HUES64 (cell line): ENCODE measurements around the gene SYNE2.

Experiments
- H3K27ac ChIP-seq: 2 replicates; pipeline ENCODE4 v1.7.0; 2013; ENCODE audit warnings: low read depth, low read length, inconsistent platforms
- H3K27me3 ChIP-seq: 2 replicates; pipeline ENCODE4 v1.6.1; 2013; ENCODE audit warnings: mild to moderate bottlenecking, low read length; ENCODE audit not compliant: insufficient read depth
- H3K36me3 ChIP-seq: 2 replicates; pipeline ENCODE4 v1.6.1; 2013; ENCODE audit warnings: mild to moderate bottlenecking, low read length; ENCODE audit not compliant: insufficient read depth
- H3K4me1 ChIP-seq: 2 replicates; pipeline ENCODE4 v1.6.1; 2013; ENCODE audit warnings: mild to moderate bottlenecking, low read length, moderate library complexity; ENCODE audit not compliant: insufficient read depth
- H3K4me3 ChIP-seq: 2 replicates; pipeline ENCODE4 v1.5.1; 2013; ENCODE audit warnings: mild to moderate bottlenecking, low read length, moderate library complexity
- H3K9ac ChIP-seq: 2 replicates; pipeline ENCODE4 v1.6.1; 2013; ENCODE audit warnings: mild to moderate bottlenecking, low read depth, low read length
- H3K9me3 ChIP-seq: 2 replicates; pipeline ENCODE4 v1.6.1; 2013; ENCODE audit warnings: low read depth, low read length; ENCODE audit not compliant: insufficient read depth
- WGBS: fragments of 150-250, 120-280 bp; methylation state at CpG from one replicate; pipeline ENCODE4 v1.1.7; 2013; ENCODE audit warnings: missing lambda C conversion rate; 5-methylcytosine and 5-hydroxymethylcytosine counted together

The SYNE2 gene

DNA sequence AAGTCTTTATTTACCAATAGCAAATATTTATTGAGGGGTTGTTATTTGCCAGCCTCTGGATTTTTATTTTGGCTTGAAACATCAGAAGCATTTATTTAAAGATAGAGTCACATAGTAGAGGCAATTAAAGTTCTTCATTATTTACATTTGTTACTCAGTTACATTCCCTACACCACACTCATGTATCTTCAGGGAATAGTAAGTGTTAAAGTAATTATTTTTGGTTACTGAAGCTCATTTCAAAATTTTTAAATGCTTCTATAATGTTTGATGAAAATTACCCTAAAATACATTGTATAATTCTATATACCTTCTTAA is 235.8 kb downstream of the SYNE2 start:
- Histone ChIP-seq H3K27me3 (no peaks in the 10 kb centered on the region), H3K27ac (no peak overlapping the region), H3K4me1 (peaks cover 12% of the 10 kb centered on the region), H3K9me3 (no peaks in the 10 kb centered on the region), H3K4me3 (no peak overlapping the region), H3K9ac (no peak overlapping the region), H3K36me3 (peaks cover 30% of the 10 kb centered on the region)

DNA sequence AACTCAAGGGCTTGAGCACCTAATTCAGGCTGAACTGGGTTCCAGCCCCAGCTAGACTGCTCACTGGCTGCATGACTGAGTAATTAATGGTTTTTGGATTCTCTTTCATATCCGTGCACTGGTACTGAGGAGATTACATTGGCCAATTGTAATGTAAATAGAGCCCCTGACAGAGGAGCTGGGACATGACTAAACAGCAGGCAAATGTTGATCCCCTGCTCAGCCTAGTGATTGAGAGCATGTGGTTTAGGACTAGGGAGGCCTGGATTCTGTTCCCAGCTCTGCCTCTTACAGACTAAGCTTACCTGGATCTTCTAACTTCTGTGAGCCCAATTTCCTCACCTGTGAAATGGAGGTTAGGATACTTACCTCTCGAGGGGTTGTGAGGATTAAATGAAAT is 237.1 kb downstream of the SYNE2 start:
- Histone ChIP-seq H3K9me3 (no peaks in the 10 kb centered on the region), H3K9ac (no peak overlapping the region), H3K27ac (no peak overlapping the region), H3K27me3 (no peaks in the 10 kb centered on the region), H3K36me3 (peaks cover 22% of the 10 kb centered on the region), H3K4me1 (peaks cover 12% of the 10 kb centered on the region), H3K4me3 (no peak overlapping the region)
- 33% methylated on average over 2 of the region's 2 CpGs for WGBS

DNA sequence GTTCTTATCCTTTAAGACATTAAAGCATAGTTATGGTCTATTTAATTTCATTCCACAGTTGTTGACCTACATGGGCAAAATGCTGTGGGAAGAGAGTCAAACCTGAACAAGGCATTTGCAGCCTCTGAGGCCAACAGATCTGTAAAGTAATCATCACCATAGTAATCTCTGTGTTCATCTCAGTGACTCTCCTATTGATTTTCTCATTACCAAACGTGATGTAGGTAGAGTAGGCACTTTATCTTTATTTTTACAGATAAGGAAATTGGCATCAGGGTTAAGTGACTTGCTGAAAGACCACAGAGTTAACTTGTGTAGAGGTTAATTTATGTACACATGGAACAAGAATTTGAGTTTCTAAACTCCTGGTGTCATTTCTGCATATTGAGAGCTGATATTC is 238.4 kb downstream of the SYNE2 start:
- H3K9ac ChIP-seq: no peak overlapping the region
- peaks cover 22% of the 10 kb centered on the region for H3K4me1 ChIP-seq
- H3K36me3 ChIP-seq: peaks cover 31% of the 10 kb centered on the region
- no peaks in the 10 kb centered on the region for H3K9me3 ChIP-seq
- no peak overlapping the region for H3K27ac ChIP-seq
- no peak overlapping the region for H3K4me3 ChIP-seq
- 100% methylated on average over 1 of the region's 1 CpG for WGBS
- no peaks in the 10 kb centered on the region for H3K27me3 ChIP-seq

DNA sequence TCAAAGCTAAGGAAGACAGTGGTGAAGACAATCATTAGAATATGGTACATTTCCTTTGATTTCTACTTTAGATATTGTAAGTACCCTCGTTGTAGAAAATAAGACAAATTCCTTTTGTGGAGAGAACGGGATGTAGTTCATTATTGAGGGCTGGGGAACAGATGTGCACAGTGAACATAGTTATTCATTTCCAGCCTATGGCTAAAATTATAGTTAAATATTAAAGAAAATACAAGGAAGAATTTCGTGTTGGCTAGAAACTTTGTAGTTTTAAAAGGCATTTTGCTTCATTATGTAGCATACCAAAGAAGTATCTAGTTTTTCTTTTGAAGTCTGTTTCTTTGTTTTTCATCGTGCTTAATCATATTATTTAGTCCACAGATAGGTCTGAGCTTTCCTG is 239.5 kb downstream of the SYNE2 start:
- no peaks in the 10 kb centered on the region for H3K9me3 ChIP-seq
- H3K9ac ChIP-seq: no peak overlapping the region
- no peaks in the 10 kb centered on the region for H3K27me3 ChIP-seq
- H3K4me3 ChIP-seq: no peak overlapping the region
- WGBS: 92% methylated on average over 4 of the region's 4 CpGs
- H3K27ac ChIP-seq: no peak overlapping the region
- H3K4me1 ChIP-seq: peaks cover 23% of the 10 kb centered on the region
- peaks cover 32% of the 10 kb centered on the region for H3K36me3 ChIP-seq

DNA sequence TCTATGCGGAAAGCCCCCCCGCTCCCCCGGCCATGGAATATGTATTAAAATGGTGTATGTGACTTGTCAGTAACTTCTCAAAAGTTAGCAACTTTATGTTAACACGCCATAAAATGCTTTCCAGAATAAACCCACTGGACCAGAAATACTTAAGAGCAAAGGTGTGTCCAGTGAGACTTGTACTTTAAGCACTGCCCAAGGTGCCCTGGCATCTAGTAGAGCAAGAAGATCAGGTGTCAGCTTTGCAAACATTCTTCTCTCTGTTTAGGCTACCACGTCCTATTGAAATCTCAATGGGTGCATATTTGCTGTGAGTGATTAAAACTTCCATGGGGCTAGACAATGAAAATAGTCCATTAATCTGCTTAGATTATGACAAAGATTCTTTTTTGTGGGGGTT is 240.1 kb downstream of the SYNE2 start:
- 77% methylated on average over 5 of the region's 5 CpGs for WGBS
- H3K36me3 ChIP-seq: peaks cover 34% of the 10 kb centered on the region
- no peak overlapping the region for H3K27ac ChIP-seq
- no peaks in the 10 kb centered on the region for H3K27me3 ChIP-seq
- H3K4me3 ChIP-seq: no peak overlapping the region
- peaks cover 23% of the 10 kb centered on the region for H3K4me1 ChIP-seq
- no peak overlapping the region for H3K9ac ChIP-seq
- H3K9me3 ChIP-seq: no peaks in the 10 kb centered on the region

DNA sequence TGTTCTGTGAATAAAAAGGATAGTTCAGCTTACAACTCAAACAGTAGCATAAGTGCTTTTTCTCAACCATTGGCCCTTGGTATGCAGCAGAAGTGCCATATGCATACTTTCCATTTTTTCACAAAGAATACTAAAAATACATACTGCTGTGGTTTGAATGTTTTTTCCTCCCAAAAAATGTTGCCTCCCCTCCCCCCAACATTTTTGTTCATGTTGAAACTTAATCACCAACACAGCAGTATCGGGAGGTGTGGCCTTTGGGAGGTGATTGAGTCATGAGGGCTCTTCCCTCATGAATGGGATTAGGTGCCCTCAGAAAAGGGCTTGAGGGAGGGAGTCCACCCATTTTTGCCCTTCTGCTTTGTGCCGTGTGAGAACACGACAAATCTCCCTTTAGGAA is 242.8 kb downstream of the SYNE2 start:
- no peaks in the 10 kb centered on the region for H3K27me3 ChIP-seq
- 97% methylated on average over 3 of the region's 3 CpGs for WGBS
- H3K4me3 ChIP-seq: no peak overlapping the region
- H3K27ac ChIP-seq: no peak overlapping the region
- peaks cover 11% of the 10 kb centered on the region; the same call in 1 of the 2 replicates for H3K4me1 ChIP-seq
- no peak overlapping the region for H3K9ac ChIP-seq
- H3K36me3 ChIP-seq: peaks cover 49% of the 10 kb centered on the region
- no peaks in the 10 kb centered on the region for H3K9me3 ChIP-seq

DNA sequence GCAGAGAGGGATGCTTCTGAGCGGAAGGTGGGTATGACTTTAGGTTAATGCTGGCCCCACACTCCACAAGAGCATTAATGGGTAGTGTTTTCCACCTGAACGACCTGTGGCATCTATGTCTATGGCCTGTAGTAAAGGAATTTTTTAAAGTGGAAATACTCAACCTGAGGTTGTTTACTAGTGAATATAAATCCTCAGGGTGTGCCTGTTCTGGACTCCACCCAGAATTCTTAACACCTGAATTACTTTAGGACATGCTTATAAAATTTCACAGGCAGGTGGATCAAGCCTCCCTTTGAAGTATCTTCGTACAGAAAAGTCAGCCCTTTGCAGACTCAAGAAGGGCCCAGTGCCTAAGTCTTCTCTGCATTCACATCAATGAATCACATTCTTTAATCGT is 245.3 kb downstream of the SYNE2 start:
- no peak overlapping the region for H3K4me3 ChIP-seq
- 95% methylated on average over 4 of the region's 4 CpGs for WGBS
- H3K27ac ChIP-seq: no peak overlapping the region
- no peaks in the 10 kb centered on the region for H3K27me3 ChIP-seq
- peaks cover 58% of the 10 kb centered on the region for H3K36me3 ChIP-seq
- no peak overlapping the region for H3K9ac ChIP-seq
- no peaks in the 10 kb centered on the region for H3K9me3 ChIP-seq
- H3K4me1 ChIP-seq: peaks cover 11% of the 10 kb centered on the region; the same call in 1 of the 2 replicates

DNA sequence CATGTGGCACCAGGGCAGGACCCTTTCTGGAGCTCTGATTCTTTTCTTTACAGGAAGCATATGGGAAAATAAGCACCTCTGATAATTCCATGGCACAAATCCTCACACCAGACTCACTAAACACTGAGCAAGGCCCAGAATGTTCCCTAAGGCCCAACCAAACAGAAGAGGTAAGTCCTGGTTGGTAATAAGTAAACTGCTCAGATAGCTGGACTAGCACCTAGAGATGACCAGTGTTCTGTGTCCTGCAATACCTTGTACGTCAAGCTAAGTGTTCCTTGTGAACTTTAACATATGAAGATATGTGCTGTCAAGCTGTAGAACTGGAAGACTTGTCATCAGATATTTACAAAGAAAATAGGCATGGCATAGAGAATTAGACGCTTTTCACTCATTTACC is 254.6 kb downstream of the SYNE2 start:
- no peaks in the 10 kb centered on the region for H3K4me1 ChIP-seq
- H3K9ac ChIP-seq: no peak overlapping the region
- no peak overlapping the region for H3K27ac ChIP-seq
- no peaks in the 10 kb centered on the region for H3K9me3 ChIP-seq
- peaks cover 65% of the 10 kb centered on the region for H3K36me3 ChIP-seq
- no peak overlapping the region for H3K4me3 ChIP-seq
- 97% methylated on average over 2 of the region's 2 CpGs for WGBS
- H3K27me3 ChIP-seq: no peaks in the 10 kb centered on the region

DNA sequence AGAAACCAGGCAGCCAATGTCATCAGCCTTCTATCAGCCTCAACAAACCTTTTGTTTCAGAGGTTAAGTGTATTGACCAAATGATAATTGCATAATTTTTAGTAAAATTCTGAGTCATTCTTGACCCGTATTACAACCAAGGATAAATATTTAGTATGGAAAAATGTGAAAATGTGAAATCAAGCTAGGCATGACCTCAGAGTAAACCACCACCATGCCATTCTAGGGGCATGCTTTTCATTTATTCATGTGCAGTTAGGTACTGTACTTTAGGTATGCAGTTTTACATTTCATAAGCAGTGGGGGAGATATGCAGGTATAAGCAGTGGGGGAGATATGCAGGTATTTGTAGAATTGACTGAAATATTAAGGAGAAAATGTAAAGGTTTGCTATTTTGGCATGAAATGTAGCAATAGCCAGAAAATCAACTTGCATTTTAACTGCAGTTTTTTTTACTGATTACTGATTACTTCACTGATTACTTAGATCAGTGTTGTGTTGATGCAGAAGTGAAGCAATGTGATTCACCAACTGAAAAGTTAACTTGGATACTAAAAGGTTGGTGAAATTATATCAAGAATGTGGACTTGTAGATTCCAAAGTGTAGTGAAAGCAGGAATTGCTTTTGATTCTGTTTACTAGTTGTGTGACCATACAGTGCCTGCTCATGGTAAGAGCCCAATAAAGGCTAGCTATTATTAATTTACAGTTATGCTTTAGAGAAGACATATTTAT is 257.2 kb downstream of the SYNE2 start:
- Histone ChIP-seq H3K9ac (no peak overlapping the region), H3K4me1 (no peaks in the 10 kb centered on the region), H3K27ac (no peak overlapping the region), H3K4me3 (no peak overlapping the region), H3K9me3 (no peaks in the 10 kb centered on the region), H3K36me3 (peaks cover 60% of the 10 kb centered on the region), H3K27me3 (no peaks in the 10 kb centered on the region)
- WGBS: 100% methylated on average over 1 of the region's 1 CpG

DNA sequence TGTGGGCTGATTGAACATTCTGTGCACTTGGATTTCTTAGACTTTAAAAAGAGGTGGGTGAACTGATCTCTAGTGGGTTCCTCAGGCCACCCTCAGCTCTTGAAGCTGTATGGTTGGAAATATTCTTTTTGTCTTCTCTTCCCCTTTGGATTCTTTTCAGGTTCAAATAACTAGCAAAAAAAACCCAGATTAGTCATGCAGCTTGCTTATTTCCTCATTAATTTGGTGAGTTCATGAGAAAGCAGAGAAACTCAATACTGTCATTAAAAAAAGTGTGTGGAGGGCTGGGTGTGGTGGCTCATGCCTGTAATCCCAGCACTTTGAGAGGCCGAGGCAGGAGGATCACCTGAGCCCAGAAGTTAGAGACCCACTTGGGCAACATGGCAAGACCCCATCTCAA is 258.0 kb downstream of the SYNE2 start:
- Histone ChIP-seq H3K27me3 (no peaks in the 10 kb centered on the region), H3K4me3 (no peak overlapping the region), H3K4me1 (no peaks in the 10 kb centered on the region), H3K27ac (no peak overlapping the region), H3K9ac (no peak overlapping the region), H3K36me3 (peaks cover 54% of the 10 kb centered on the region), H3K9me3 (no peaks in the 10 kb centered on the region)
- 95% methylated on average over 1 of the region's 1 CpG for WGBS

DNA sequence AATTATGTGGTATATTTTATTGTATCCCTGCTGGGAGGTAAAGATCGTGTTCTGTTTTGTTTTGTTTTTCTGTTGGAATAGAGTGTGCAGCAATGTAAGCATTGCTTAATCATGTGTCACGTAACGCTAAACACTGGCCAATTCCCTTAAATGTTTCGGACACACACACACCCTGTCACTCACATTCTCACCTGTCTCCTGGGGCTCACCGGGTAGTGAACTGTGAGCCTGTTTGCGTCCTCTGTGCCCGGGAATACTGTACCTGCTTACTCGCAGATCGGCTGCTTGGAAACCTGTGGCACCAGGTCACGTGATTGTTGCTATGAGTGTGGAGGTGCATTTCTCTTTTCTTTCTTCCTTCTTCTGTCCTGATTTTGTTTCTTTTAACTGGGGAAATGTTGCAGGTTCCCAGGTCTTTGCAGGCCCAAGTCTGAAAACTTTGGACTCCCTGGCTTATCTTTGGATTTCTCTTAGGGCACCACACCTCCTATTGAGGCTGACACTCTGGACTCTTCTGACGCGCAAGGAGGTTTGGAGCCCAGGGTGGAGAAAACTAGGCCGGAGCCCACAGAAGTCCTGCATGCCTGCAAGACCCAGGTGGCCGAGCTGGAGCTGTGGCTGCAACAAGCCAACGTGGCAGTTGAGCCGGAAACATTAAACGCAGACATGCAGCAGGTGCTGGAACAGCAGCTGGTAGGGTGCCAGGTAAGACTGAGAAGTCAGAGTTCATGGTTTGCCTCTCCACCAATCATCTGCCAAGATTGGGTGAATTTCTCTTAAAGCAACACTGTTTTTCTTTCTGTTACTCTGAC is 260.3 kb downstream of the SYNE2 start:
- no peak overlapping the region for H3K4me3 ChIP-seq
- peaks cover 45% of the 10 kb centered on the region for H3K36me3 ChIP-seq
- no peaks in the 10 kb centered on the region for H3K27me3 ChIP-seq
- H3K9ac ChIP-seq: no peak overlapping the region; the same call in 1 of the 2 replicates
- no peaks in the 10 kb centered on the region for H3K4me1 ChIP-seq
- H3K9me3 ChIP-seq: no peaks in the 10 kb centered on the region
- no peak overlapping the region for H3K27ac ChIP-seq
- WGBS: 95% methylated on average over 17 of the region's 17 CpGs
